Right atrium auricular region (tissue), 2 donors: ENCODE data around the gene PKD2. TPM values are rescaled to one million over a fixed set of nuclear protein-coding genes. Genes with fewer than 3 reads are reported as not detected.

Experiments
- DNase-seq: peaks from one replicate; pipeline ENCODE4 v3.0.0-alpha.2; 2019; ENCODE audit warnings: low spot score
- H3K27ac ChIP-seq, 2 donors: fragments of 200-600 bp; sonication (generic); 1 replicate in 1 of 2; 2 replicates in 1 of 2; pipeline ENCODE4 v1.5.1; 2016 to 2019
- H3K27me3 ChIP-seq, 2 donors: fragments of 200-600 bp; sonication (generic); one replicate each; pipeline versions ENCODE4 v1.5.1 to v1.6.0; 2017 to 2019
- H3K36me3 ChIP-seq: fragments of 200-600 bp; sonication (generic); one replicate; pipeline ENCODE4 v1.5.1; 2016
- H3K4me1 ChIP-seq, 2 donors: fragments of 200-600 bp; sonication (generic); one replicate each; pipeline versions ENCODE4 v1.5.1 to v1.6.0; 2017 to 2019
- H3K4me3 ChIP-seq, 2 donors: fragments of 200-600 bp; sonication (generic); 1 replicate in 1 of 2; 2 replicates in 1 of 2; pipeline ENCODE4 v1.5.1; 2017 to 2019; ENCODE audit warnings: mild to moderate bottlenecking in 1 of 2, moderate library complexity in 1 of 2
- H3K9me3 ChIP-seq, 2 donors: fragments of 200-600 bp; sonication (generic); one replicate each; pipeline ENCODE4 v1.5.1; 2019
- total RNA-seq, 2 donors: library from RNA; depleted of rRNA; stranded (reverse); fragments of >200 nt; gene quantifications; one replicate each; pipeline ENCODE4 v1.1.0, GENCODE V29; 2016
- TF ChIP-seq, protein P1 (sequence below), 2 donors: fragments of 200-600 bp; sonication (generic); IDR thresholded peaks; one replicate each; pipeline ENCODE4 v1.5.1; 2019; ENCODE audit warnings: antibody characterized with exemption in 2 of 2

The PKD2 gene
- total RNA-seq, 2 donors from 2014 or later, result 21.5 to 32.7 TPM

DNA sequence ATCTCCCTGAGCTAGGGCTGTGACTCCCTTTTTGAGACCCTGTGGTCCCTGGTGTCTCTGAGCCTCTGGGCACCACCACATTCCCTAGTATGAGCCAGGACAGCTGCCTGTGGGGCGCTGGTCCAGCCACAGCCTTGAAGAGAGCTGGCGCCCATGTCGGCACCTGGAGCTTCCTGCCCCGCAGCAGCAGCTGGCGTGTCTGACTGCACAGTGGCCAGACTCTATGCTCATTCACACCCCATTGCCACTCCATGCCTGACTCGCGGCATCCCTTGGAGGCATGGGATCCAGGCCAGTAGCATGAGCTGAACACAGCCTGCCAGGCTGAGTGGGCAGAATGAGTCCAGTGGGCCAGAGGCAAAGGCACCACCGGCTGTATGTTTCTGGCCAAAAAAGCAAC lies 40.2 kb upstream of the PKD2 start:
- TF ChIP-seq, protein P1, sequence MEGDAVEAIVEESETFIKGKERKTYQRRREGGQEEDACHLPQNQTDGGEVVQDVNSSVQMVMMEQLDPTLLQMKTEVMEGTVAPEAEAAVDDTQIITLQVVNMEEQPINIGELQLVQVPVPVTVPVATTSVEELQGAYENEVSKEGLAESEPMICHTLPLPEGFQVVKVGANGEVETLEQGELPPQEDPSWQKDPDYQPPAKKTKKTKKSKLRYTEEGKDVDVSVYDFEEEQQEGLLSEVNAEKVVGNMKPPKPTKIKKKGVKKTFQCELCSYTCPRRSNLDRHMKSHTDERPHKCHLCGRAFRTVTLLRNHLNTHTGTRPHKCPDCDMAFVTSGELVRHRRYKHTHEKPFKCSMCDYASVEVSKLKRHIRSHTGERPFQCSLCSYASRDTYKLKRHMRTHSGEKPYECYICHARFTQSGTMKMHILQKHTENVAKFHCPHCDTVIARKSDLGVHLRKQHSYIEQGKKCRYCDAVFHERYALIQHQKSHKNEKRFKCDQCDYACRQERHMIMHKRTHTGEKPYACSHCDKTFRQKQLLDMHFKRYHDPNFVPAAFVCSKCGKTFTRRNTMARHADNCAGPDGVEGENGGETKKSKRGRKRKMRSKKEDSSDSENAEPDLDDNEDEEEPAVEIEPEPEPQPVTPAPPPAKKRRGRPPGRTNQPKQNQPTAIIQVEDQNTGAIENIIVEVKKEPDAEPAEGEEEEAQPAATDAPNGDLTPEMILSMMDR (IDR thresholded peaks at IDR 0.05), result no peak
- Histone ChIP-seq H3K4me3 (no peak overlapping the region), H3K9me3 (no peaks in the 10 kb centered on the region), H3K4me1 (no peaks in the 10 kb centered on the region), H3K27me3 (no peaks in the 10 kb centered on the region), H3K36me3 (no peaks in the 10 kb centered on the region), H3K27ac (no peak overlapping the region)
- DNase-seq, result no peak

- Histone ChIP-seq H3K36me3 (no peaks in the 10 kb centered on the region), H3K27me3 (no peaks in the 10 kb centered on the region), H3K4me3 (no peak overlapping the region), H3K27ac (no peak overlapping the region), H3K9me3 (no peaks in the 10 kb centered on the region), H3K4me1 (no peaks in the 10 kb centered on the region)
- no peak for DNase-seq
- TF ChIP-seq, protein P1 (IDR thresholded peaks at IDR 0.05), result no peak
Measured at GRCh38 chr4:87970121-87970520, 37.3 kb upstream of the PKD2 start.

DNA sequence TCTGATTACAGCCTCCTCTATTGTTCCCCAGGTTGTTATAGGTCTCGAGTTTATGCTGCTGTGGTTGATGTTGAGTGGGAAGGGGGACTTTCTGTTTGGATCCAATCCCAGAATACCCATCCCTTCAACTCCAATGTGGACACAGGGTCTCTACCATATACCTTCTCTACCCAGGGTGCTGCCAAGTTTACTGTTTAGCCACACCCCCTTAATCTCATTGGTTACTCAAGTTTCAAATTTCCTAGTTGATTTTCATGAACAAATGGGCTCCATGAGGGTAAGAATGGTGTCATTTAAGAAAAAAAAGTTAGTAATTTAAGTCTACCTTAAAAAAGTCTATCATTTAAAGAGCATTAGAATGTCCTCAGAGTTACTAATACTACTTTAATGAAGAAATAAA lies 35.6 kb upstream of the PKD2 start:
- Histone ChIP-seq H3K27ac (no peak overlapping the region), H3K4me1 (no peaks in the 10 kb centered on the region), H3K9me3 (no peaks in the 10 kb centered on the region), H3K36me3 (no peaks in the 10 kb centered on the region), H3K4me3 (no peak overlapping the region), H3K27me3 (no peaks in the 10 kb centered on the region)
- no peak for DNase-seq
- TF ChIP-seq, protein P1 (IDR thresholded peaks at IDR 0.05), result no peak

- Histone ChIP-seq H3K9me3 (no peaks in the 10 kb centered on the region), H3K27me3 (no peaks in the 10 kb centered on the region), H3K27ac (no peak overlapping the region), H3K4me3 (no peak overlapping the region), H3K4me1 (no peaks in the 10 kb centered on the region), H3K36me3 (no peaks in the 10 kb centered on the region)
- no peak for DNase-seq
- TF ChIP-seq, protein P1 (IDR thresholded peaks at IDR 0.05), result peak; percentile 63 to 91
Measured at GRCh38 chr4:87973283-87974169, 33.9 kb upstream of the PKD2 start.

DNA sequence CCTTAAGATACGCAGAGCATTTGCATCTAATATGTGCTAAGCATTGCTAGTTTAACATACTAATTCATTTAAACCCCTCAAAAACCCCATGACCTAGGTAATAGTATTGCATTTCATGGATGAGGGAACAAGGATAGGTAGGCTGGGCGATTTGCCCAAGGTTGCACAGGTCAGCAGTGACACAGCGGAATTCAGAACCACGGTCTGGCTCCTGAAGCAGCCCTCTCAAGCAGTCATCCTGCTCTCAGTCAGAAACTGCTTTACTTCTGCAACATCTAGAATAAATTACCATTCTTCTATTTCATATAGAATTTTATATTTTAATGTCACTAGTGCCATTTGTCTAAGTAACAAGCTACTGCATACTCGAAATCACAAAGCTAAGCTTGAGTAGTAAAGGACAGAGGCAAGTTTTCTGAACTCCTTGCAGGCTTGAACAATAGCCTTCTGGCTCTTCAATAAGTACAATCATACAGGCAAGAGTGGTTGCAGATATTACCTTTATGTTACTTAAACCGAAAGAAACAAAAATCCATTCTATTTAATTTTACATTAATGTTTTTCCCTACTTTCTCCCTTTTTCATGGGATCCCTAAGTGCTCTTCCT lies 32.5 kb upstream of the PKD2 start:
- TF ChIP-seq, protein P1 (IDR thresholded peaks at IDR 0.05), result no peak
- Histone ChIP-seq H3K4me1 (no peaks in the 10 kb centered on the region), H3K27me3 (no peaks in the 10 kb centered on the region)

More for the DNA sequence above, 32.5 kb upstream of the PKD2 start:
- no peaks in the 10 kb centered on the region for H3K36me3 ChIP-seq
- no peak for DNase-seq
- no peaks in the 10 kb centered on the region for H3K9me3 ChIP-seq
- H3K4me3 ChIP-seq, result no peak overlapping the region
- H3K27ac ChIP-seq, result no peak overlapping the region
